ENCODE results near the gene PARVA.

PARVA gene

DNA sequence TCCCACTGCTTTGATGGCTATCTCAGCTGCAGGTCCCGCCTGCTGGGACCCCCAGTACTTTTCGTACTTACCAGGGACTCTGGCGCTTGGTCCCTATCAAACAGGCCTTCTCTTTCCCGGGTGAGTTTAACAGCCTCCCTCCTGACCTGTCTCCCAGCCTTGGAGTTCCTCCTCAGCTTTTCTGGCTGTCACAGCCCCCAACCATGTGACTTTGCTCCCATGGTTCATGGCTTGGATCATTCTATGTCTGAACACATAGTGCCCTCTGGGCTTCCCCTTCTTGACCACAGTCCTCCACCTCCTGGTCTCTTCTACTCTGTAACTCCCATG lies 56.9 kb downstream of the PARVA start:
- DNase-seq, result no peak

DNA sequence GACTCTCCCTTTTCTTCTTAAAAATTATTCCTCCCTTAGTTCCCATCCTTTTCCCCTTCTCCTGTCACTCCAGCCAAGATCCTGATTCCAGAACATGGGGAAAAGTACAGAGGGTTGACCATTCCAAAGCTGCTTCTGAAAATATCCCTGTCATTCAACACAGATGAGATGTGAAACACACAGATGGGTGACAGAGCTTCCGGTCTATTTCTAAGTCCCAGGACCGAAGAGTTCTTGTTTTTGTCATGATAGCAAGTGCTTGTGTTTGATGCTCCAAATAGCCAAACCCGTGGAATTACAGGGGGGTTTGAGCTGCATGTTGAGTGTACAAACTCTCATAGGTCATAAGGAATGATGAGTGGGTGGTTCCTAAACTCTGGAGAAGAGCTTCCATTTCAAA lies 57.9 kb downstream of the PARVA start:
- no peak for DNase-seq

DNA sequence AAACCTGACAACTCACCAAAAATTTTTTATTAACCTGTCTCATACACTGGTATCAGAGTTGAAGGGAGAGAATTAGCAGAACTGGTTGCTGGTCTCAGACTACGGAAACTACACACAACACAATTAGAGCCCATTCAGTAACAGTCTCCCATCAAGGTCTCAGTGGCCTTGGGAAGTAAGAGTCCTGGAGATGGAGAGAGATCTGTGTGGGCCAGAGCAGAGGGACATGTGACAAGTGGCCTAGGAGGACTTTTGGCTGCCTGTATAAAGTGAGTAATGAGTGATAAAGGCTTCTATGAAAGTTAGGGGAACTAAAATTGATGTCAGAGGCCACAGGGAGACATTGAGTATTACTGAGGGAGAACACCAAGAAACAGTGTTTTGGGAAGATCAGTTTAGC lies 58.9 kb downstream of the PARVA start:
- DNase-seq, result no peak

DNA sequence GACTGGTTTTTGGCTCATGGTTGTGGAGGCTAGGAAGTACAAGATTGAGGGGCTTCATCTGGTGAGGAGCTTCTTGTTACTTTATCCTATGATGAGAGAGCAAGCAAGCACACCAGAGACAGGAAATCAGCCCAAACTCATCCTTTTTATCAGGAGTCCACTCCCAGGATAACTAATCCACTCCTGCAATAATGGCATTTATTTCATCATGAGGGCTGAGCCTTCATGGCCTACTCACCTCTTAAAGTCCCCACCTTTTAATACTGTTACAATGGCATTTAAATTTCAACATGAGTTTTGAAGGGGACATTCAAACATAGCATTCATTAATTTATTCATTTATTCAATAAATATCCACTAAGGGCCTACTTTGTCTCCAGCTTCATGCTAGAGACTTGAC lies 60.9 kb downstream of the PARVA start:
- no peak for DNase-seq

DNA sequence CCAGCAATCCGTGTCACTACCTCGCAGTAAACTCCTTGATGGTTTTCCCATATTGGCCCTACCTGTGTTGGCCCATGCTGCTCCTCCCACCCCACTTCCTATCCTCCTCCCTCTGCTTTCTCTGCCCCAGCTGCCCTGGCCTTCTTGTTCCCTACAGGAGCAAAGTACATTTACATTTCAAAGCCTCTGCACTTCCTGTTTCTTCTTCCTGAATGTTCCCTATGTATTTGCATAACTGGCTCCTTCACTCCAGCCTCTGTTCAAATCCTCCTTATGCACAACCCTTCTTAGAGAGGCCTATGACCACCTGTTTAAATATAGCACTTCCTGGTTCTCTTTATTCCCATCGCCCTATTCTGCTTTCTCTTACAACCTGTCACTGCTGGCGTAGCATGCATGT lies 62.2 kb downstream of the PARVA start:
- no peak for DNase-seq

DNA sequence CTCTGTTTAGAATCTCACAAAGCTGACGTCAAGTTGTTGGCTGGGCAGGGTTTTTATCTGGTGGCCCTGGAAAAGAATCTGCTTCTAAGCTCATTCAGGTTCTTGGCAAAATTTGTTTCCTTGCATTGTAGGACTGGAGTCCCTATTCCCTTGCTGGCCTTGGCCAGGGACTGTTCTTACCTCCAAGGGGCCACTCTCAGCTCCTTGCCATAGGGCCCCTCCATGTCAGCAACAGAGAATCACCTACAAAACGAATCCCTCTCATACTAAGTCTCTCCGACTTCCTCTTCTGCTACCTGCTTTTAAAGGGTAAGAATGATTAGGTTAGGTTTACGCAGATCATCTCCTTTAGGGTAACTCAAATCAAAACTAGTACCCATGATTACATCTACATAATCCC lies 63.2 kb downstream of the PARVA start:
- DNase-seq, result no peak

DNA sequence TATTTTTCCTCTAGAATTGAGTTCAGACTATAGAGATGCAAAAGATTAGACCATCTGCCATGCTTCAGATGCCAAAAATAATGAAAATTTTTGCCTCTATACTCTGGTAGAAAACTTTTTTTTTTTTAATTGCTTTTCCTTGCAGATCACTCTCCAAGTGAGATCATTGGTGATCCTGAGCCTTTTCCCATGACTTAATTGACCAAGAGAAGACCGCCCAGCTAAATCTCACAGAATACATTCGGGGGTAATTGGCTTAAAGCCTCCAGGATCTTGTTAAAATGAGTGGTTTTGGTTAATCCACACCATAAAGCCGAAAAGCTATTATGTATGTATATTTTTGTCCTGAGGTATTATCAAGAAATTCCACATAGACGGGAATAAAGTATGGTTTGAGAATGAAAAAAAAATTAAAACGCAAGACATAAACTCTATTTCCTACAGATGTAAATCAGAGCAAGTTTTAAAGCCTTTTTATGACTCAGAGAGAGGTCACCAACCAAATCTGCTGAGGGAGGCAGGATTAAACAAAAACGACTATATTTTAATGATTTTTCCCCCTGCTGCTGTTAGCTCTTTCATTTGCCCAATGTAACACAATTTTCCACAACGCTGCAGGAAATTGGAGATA lies 64.0 kb downstream of the PARVA start:
- no peak for DNase-seq

DNA sequence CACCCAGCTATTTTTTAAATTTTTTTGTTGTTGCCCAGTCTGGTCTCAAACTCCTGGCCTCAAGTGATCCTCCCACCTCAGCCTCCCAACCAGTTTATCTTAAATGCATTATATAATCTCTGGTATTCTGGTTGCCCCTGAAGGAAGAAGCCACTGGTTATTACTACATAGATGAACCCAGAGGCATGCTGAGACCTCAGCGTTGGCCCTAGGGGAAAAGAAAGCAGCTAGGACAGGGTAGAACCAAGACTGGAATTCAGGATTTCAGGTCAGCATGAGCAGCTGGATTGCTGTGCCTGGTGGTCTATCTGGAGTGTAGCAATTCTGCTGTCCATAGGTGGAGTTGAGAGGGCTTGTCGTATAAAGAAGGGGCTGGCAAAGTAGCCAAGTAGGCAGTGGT lies 67.2 kb downstream of the PARVA start:
- DNase-seq, result no peak

DNA sequence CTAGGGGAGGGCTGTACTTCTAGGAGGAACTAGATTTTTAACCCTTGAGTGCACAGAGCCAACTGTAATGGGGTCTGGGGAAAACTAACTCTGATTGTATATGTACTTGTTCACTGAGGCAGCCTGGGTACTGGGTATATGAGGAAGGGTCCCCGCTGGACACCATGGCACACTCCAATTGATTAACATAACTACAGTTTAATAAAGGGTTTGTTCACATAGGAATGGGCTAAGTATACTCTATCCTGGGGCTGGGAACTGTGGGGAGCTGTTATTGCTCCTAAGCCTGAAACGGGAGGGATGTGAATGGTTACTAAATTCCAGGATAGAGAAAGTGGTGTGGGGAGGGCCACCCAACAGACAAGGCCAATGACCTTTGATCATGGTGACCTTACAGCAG lies 67.6 kb downstream of the PARVA start:
- no peak for DNase-seq

DNA sequence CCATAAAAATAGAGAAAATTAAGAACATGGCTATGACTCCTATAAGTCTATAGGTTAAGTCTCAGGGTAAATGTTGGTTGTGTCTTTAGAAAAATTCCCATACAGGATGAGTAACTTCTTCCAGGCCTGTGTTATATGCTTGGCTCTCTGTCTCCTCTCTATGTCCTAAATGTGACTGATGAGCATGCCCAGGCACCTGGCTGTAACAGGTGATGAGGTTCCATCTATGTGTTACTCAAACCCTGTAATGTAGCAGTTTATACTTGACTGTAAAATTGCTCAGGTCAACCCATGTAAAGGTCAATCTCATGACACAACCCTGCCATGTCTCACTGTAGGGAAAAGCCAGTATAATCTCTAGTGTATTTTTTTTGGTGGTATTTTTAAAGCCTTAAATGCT lies 69.5 kb downstream of the PARVA start:
- no peak for DNase-seq

DNA sequence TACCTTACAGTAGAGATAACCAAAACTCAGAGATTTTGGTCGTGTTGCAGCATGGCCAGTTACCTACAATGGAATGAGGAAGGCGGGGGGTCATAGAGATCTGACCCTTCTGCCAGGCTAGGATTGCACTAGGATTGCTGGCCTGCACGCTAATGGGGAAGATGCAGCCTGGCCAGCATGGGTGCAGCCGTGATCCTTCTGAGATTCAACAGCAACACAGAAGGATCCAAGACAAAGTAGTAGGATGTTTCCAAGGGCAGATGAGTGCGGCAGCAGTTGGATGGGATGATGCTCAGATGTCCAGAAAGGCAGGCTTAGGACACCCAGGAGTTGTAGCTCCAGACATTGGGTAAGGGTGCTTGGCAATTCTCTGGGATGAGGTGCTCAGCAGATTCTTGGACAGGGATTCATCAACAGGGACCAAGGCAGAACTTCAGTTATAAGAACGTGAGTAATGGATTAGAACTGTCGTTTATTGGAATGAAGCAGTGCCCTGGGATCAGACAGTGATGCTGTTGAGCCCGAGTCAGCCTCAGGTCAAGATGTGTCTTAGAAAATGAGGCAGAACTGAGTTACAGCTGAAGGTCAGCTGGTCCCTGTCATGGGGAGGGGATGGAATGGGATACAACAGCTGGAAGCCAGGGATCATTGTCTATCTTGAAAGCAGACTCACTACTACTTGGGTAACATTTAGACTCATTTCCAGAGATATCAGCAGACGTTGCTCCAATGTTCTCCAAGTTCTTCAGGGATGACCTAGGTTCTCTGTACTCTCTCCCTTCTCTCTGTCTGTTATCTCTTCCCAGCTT lies 71.0 kb downstream of the PARVA start:
- no peak for DNase-seq

DNA sequence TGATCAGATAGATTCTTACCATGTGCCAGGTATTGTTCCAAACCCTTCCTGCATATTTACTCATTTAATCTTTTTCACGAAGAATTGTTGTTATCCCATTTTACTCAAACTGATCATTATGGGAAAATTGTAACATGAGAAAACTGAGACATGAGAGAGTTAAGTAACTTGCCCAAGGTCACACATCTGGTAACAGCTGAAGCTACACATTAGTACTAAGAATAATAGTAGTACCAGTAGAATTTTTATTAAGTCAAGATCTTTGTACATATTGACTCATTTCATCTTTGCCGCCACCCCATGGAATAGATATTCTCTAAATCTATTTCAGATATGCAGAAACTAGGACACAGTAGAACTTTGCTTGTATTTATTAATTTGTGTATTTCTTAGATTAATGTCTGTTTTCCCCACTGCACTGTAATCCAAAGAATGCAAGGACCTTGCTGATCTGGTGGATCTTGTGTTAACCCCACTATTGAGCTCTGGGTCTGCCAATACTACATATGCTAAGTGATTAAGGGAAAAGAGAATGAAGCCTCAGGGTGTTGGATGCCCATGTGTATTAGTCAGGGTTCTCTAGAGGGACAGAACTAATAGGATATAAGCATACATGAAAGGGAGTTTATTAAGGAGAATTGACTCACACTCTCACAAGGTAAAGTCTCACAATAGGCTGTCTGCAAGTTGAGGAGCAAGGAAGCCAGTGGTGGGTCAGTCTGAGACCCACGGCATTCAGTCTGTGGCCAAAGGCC lies 72.8 kb downstream of the PARVA start:
- no peak for DNase-seq

DNA sequence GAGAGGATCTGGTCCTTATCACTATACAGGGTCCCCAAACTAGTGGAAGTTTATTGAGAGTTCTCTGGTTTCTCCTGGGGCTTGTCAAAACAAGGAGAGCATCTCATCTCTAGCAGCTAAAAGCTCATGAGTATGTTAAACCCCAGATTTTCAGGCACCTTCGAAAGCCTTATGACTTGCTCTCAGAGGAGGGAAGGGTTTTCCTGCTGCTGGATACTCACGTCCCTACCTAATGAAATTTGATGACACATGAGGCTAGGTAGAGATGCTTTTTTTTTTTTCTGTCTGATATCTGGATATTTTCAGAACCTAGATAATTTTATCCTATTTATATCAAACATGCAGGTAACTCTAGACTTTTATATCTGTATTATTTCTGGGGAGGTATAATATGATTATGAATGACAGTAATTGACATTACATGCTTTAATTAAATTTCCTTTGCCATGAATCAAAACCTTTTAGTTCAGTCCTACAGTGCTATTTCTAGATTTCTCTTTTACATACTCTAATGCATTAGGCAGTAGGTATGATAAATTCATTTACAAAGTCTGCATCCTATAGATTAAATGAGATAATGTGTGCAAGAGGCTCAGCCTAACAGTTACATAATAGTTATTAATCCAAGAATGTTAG lies 73.9 kb downstream of the PARVA start:
- no peak for DNase-seq

DNA sequence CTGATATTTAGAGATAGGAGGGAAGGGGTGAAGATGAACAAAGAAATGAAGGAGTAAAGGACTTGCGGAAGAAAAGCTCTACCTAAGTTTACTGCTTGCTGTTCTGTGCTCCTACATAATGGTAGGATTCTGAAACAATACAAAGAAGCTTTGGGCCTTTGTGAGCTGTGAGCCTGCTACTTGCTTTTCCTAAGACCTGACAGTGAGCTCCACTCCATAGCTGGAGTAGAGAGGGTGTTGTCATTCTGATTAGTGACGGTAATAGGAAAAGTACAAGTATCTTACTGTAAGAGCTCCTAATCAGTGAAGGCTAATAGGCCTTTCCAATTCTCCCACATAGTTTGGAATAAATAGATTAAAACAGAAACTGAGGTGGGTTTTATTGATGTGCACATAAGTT lies 75.9 kb downstream of the PARVA start:
- no peak for DNase-seq

DNA sequence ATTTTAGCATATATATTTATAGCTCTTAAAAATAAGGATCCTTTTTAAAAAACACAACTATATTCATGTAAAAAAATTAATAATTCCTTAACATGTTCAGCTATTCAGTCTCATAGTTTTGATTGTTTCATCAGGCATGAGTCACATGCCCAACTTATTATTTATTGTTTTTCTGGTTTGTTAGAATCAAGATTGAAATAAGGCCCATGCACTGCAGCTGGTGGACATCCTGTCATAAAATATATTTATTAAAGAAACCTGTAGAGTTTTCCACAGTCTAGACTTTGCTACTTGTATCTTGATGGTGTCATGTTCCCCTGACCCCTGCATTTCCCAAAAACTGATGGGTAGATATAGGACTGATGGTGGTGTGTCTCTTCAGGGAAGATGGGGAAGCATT lies 77.4 kb downstream of the PARVA start:
- DNase-seq, result no peak

DNA sequence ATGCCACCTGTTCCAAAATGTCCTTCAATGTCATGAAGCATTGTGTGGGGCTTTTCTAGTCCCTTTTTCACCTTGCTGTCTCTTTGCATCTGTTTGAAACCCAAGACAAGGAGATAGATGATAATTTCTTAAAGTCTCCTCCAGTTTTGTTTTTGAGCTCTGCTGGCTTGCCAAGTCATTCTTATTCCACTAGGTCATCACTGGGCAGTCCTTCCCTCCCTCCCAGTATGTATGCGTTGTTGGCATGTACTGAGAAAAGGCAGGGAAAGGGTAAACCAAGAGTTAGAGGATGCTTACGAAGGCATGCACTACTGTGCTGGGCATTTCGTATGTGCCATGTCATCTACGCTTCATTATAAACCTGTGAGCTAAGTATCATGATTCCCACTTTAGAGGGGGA lies 78.6 kb downstream of the PARVA start:
- DNase-seq, result no peak

DNA sequence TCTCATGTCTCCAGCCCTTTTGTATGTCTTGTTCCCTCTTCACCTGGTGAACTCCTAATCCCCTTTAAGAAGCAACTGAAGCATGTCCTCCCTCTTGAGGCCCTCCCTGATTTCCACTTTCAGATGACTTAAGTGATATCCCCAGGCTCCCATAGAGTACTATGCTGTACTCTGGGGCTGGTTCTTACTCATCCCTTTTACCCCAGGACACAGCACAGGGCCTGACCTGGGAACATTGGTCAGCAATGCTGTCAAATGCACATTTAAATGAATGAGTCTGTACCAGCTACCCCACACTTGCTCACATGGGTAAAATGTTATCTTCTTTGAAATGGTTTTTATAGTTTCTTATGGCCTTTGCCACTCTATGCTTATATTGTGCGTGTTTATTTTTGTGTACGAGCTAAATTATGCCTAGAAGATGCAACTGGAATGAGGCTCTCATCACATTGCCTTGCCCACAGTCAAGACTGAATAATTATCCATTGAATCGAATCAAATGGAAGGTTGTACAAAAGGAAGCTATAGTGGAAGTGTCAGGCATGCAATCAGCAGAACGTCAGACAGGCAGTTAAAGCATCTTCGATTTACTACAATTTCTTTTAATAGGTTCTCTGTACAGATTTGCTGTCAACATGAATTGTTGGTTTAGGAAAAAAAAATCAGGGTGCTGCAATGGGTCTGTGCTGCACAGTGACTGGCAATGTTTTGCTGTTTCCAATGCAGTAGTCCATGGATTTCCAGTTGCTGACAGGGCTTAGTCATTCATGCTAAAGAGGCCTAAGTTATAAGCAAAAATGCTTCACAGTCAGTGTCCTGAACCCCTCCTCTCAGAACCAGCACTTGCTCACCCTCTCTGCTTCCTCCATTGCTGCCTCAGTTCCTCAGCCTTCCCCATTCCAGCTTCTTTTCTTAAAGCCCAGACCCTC lies 79.5 kb downstream of the PARVA start:
- DNase-seq, result no peak

DNA sequence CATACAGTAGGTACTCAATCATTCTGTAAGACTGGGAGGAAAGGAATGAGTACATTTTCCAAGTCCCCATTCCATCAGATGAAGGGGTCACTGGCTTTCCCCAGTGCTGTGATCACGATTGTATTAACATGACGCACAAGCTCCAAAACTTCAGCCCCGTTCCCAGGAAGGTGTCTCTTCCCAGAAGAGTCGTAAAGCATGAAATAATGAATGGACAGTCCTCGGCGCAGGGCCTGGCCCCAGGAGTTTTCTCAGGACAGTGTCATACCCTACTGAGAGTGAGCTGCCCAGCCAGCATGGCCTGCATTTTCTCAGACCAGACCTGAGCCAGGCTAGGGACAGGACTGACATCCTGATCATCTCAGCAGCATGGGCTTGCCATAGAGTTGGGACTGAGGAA lies 80.7 kb downstream of the PARVA start:
- DNase-seq, result no peak

DNA sequence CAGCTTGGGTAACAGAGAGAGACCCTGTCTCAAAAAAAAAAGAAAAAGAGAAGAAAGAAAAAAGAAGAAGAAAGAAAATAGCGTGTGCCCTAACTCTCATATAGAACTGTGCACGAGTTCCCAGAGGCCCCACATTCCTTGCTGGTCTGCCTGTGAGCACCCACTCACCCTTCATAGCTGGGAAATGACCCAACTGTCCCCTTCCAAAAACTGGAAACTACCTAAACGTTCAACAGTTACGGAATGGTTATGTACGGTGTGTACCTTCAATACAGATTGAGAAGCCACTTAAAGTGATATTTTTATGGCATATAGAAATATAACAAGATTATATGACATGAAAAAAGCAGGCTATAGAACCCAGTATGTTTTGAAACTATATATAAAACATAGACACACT lies 82.0 kb downstream of the PARVA start:
- DNase-seq, result no peak

DNA sequence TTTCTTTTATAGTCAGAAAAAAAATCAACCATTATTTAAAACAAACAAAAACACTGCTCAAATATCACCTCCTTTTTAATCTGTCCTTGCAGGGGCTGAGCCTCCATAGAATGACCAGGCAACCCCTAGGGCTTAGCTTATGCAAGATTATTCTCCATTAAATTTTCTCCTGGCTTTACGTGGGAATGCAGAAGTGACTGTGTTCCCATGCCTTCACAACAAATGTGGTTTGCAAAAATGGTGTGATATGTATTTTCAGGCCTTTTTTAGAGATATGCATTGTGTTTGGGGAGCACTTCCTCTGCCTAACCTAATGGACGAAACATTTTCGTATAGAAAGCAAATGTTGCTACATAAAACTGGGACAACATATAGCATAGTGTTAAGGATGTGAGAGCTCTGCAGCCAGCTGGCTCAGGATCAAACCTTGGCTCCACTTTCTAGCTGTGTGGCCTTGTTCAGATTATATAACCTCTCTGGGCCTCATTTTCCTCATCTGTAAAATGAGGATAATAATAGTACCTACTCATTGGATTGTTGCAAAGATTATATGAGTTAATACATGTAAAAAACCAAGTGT lies 82.6 kb downstream of the PARVA start:
- DNase-seq, result no peak

DNA sequence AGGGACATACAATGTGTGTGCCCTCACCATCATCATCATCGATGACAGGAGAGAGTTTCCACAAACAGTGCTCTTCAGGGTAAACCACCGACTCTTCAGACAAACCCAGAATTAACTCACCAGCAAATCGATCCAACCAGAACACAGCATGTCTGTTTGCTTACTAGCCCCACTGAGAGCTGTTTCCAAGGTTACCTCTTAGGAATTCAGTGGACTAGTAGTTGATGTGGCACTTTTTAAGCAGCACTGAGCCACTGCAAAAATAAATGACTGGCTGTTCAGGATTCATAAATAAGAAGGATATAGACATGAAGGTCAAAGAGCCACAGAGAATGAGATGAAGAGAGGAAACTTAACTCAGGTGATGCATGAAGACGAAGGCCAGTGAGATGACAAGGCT lies 83.1 kb downstream of the PARVA start:
- DNase-seq, result no peak

DNA sequence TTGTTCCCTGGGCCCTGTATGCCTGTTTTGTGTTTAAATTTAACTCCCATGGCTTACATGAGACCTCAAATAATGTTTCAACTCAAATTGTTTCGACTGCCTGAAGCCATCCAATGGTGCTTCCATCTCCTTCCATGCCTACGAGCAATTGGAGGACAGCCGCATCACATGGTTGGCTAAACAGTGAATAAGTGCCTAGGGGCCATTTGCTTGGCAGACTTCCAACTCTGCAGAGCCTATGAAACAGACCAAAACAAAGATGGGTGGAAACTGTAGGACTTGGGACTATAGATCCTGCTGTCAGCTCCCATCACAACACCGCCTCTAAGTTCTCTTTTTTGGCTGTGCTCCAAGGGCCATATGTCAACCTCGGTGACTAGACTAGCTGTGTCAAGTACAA lies 84.1 kb downstream of the PARVA start:
- DNase-seq, result no peak
